Effector memory CD8-positive, alpha-beta T cell (primary cell): ENCODE data around the gene NCBP2L.
"Not testable (repeated sequence)": the region's sequence is repeated elsewhere in the genome, so short reads cannot be mapped to it uniquely, and the experiment has no call there.

Experiments used
- ATAC-seq: fragments of 150-1000 bp; cut with Tn5 transposase; replicated peaks from 2 replicates; pipeline ENCODE4 v1.10.0; 2021; ENCODE audit warnings: mild to moderate bottlenecking, moderate library complexity
- DNase-seq, 3 experiments: peaks; one replicate each; pipeline ENCODE4 v3.0.0; 2021
- H3K27ac Mint-ChIP-seq, 2 donors: one replicate each; pipeline ENCODE4 v1.8.0; 2022; ENCODE audit warnings: mild to moderate bottlenecking in 2 of 2, mixed read lengths in 2 of 2, moderate library complexity in 2 of 2
- H3K27me3 Mint-ChIP-seq, 2 donors: one replicate each; pipeline ENCODE4 v1.8.0; 2022; ENCODE audit warnings: mixed read lengths in 2 of 2
- H3K36me3 Mint-ChIP-seq: one replicate; pipeline ENCODE4 v1.8.0; 2022; ENCODE audit warnings: mild to moderate bottlenecking, moderate library complexity, mixed read lengths; ENCODE audit not compliant: insufficient read depth
- H3K4me1 Mint-ChIP-seq, 2 donors: one replicate each; pipeline ENCODE4 v1.8.0; 2022; ENCODE audit warnings: low read depth in 2 of 2, mixed read lengths in 2 of 2
- H3K4me3 Mint-ChIP-seq, 2 donors: one replicate each; pipeline ENCODE4 v1.8.0; 2022; ENCODE audit warnings: mild to moderate bottlenecking in 2 of 2, mixed read lengths in 2 of 2, moderate library complexity in 2 of 2
- H3K9me3 Mint-ChIP-seq, 2 donors: one replicate each; pipeline ENCODE4 v1.8.0; 2022; ENCODE audit warnings: mixed read lengths in 2 of 2

NCBP2L gene

DNA sequence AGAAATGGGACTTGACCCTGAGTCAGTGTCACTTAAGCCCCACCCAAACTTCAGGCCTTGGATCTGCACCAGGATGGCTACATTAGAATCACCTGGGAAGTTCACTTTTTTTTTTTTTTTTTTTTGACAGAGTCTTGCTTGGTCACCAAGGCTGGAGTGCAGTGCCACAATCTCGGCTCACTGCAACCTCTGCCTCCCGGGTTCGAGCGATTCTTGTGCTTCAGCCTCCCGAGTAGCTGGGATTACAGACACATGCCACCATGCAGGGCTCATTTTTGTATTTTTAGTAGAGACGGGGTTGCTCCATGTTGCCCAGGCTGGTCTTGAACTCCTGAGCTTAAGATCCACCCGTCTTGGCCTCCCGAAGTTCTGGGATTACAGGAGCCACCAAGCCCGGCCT, 3.0 kb downstream of the NCBP2L start:
- DNase-seq (no peak), ATAC-seq (no peak)
- H3K4me1 Mint-ChIP-seq: peaks cover 10 to 12% of the 10 kb centered on the region in 2 donors
- H3K9me3 Mint-ChIP-seq: no peaks in the 10 kb centered on the region
- no peak overlapping the region for H3K27ac Mint-ChIP-seq
- H3K36me3 Mint-ChIP-seq: no peaks in the 10 kb centered on the region
- no peaks in the 10 kb centered on the region for H3K27me3 Mint-ChIP-seq
- H3K4me3 Mint-ChIP-seq: no peak overlapping the region

DNA sequence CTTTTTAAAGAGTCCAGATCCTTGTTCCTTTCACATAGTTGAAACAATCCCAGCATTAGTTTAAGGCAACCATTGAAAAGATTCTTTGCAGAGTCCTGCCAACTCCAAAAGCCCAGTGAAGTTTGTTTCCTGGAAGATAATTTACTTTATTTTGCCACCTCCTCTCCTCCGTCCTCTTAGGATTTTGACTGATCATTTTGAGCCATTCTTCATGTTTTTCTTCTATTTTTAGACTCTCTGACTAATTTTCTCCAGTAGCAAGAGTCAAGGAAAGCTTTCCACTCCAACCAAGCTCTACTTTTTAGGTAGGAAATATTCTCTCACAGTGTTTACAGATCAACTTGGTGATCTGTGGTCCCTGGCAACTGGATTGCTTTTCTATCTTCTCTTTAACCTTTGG, 10.3 kb downstream of the NCBP2L start:
- ATAC-seq: no peak
- no peak overlapping the region for H3K4me3 Mint-ChIP-seq
- H3K36me3 Mint-ChIP-seq: no peaks in the 10 kb centered on the region
- DNase-seq: no peak
- no peaks in the 10 kb centered on the region for H3K4me1 Mint-ChIP-seq
- H3K27ac Mint-ChIP-seq: no peak overlapping the region
- peaks cover 5 to 6% of the 10 kb centered on the region in 2 donors for H3K27me3 Mint-ChIP-seq
- no peaks in the 10 kb centered on the region for H3K9me3 Mint-ChIP-seq

DNA sequence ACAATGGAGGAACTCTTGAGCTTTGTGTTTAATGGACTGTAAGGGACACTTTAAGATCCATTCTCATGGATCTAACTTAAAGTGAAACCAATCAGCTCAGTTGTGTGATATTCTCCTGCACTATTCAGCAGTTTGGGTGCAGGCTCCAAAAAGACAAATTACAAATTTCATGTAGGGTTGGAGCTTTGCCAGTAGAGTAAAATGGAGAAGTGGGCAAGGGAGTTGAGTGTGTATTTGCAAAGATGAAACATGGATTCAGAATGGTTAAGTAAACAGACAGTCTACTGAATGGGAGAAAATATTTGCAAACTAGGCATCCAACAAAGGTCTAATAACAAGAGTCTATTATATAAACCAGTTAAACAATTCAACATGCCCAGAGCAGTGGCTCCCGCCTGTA, 26.9 kb downstream of the NCBP2L start:
- no peak overlapping the region for H3K27ac Mint-ChIP-seq
- ATAC-seq (no peak), DNase-seq (no peak)
- H3K27me3 Mint-ChIP-seq: peaks cover 11 to 28% of the 10 kb centered on the region in 2 donors
- H3K4me1 Mint-ChIP-seq: no peaks in the 10 kb centered on the region
- H3K36me3 Mint-ChIP-seq: no peaks in the 10 kb centered on the region
- H3K9me3 Mint-ChIP-seq: no peaks in the 10 kb centered on the region
- H3K4me3 Mint-ChIP-seq: no peak overlapping the region

DNA sequence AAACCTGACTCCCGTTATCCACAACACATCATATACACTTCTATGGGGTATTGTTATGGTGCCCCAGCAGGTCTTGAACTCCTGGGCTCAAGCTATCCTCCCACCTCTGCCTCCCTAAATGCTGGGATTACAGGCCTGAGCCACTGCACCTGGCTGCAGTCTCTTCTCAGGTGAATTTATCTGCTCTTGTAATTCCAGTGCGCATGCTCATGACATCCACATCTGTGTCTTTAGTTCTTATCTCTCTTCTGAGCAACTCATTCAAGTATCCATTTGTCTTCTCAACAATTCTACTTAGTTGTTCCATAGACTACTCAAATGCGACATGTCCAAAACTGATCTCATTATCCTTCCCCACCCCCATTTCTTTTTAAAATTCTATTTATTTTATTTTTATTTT, 27.6 kb downstream of the NCBP2L start:
- no peak for ATAC-seq
- no peak overlapping the region for H3K4me3 Mint-ChIP-seq
- peaks cover 10 to 21% of the 10 kb centered on the region in 2 donors for H3K27me3 Mint-ChIP-seq
- H3K9me3 Mint-ChIP-seq: no peaks in the 10 kb centered on the region
- no peaks in the 10 kb centered on the region for H3K4me1 Mint-ChIP-seq
- no peak overlapping the region for H3K27ac Mint-ChIP-seq
- no peaks in the 10 kb centered on the region for H3K36me3 Mint-ChIP-seq
- no peak for DNase-seq

DNA sequence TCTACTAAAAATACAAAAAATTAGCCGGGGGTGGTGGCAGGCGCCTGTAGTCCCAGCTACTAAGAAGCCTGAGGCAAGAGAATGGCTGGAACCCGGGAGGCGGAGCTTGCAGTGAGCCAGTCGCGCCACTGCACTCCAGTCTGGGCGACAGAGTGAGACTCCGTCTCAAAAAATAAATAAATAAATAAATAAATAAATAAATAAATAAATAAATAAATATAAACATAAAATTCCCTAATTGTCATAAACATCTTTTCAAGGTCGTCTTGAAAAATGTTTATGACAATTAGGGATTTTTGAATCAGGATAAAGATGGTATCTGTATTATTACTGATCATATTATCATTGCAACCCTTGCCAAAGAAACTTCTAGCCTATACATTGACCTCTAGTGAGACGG, 32.5 kb downstream of the NCBP2L start:
- not testable (repeated sequence) for H3K27ac Mint-ChIP-seq

DNA sequence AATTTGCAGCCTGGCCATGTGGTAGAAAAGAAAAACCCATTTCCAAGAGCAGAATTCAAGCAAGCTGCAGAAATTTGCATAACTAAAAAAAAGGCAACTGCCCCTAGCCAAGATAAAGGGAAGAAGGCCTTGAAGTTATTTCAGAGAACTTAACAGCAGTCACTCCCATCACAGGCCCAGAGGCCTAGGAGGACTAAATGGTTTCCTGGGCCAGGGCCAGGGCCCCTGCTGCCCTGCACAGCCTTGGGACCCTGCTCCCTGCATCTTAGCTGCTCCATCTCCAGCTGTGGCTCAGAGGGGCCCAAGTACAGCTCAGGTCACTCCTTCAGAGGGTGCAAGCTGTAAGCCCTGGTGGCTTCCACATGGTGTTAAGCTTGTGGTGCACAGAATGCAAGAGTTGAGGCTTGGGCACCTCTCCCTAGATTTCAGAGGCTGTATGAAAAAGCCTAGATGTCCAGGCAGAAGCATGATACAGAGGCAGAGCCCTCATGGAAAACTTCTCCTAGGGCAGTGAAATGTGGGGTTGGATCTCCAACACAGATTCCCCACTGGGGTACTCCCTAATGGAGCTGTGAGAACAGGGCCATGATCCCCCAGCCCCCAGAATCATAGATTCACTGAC, 41.5 kb downstream of the NCBP2L start:
- ATAC-seq (no peak), DNase-seq (no peak)
- H3K9me3 Mint-ChIP-seq: no peaks in the 10 kb centered on the region
- no peaks in the 10 kb centered on the region for H3K36me3 Mint-ChIP-seq
- H3K27ac Mint-ChIP-seq: no peak overlapping the region
- peaks cover 0 to 3% of the 10 kb centered on the region in 2 donors for H3K4me1 Mint-ChIP-seq
- no peaks in the 10 kb centered on the region for H3K27me3 Mint-ChIP-seq
- H3K4me3 Mint-ChIP-seq: no peak overlapping the region

More for the DNA sequence above, 32.5 kb downstream of the NCBP2L start:
- H3K36me3 Mint-ChIP-seq, DNase-seq, H3K9me3 Mint-ChIP-seq, H3K4me1 Mint-ChIP-seq, H3K4me3 Mint-ChIP-seq, ATAC-seq: not testable (repeated sequence)
- H3K27me3 Mint-ChIP-seq: peaks cover 22 to 29% of the 10 kb centered on the region in 2 donors

DNA sequence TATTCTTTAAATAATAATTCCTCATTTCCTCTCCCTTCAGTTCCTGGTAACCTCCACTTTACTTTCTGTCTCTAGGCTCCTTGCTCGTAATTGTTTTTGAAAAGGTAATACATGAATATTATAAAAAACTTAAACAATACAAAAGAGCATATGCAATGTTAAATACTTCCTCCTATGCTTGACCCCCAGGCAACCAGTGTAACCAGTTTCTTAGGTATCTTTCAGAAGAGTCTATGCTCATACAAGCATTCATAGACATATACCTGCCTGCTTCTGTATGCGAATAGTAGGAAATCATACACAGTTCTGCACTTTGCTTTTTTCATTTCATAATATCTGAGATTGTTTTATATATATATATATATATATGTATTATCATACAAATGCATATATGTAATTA, 45.5 kb downstream of the NCBP2L start:
- H3K36me3 Mint-ChIP-seq: no peaks in the 10 kb centered on the region

DNA sequence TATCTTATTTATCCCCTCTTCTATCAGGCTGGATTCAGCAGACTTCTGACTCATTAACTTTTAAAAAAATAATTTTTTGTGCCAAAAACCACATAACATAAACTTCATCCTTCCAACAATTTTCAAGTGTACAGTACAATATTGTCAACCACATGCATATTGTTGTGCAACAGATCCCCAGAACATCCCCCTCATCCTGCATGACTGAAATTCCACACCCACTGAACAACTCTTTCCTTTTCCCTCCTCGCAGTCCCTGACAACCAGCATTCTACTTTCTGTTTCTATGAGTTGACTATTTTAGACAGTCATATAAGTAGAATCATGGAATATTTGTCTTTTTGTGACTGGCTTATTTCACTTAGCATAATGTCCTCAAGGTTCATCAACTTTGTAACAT, 45.9 kb downstream of the NCBP2L start:
- Mint-ChIP-seq H3K36me3 (no peaks in the 10 kb centered on the region), H3K27me3 (no peaks in the 10 kb centered on the region), H3K4me3 (peak overlapping the region in 1 of 2 donors; percentile 37), H3K27ac (no peak overlapping the region), H3K9me3 (no peaks in the 10 kb centered on the region), H3K4me1 (peaks cover 8 to 10% of the 10 kb centered on the region in 2 donors)
- ATAC-seq: no peak
- no peak for DNase-seq

More for the DNA sequence above, 45.5 kb downstream of the NCBP2L start:
- DNase-seq (no peak), ATAC-seq (no peak)
- H3K4me1 Mint-ChIP-seq: peaks cover 8 to 9% of the 10 kb centered on the region in 2 donors
- H3K27me3 Mint-ChIP-seq: no peaks in the 10 kb centered on the region
- no peak overlapping the region for H3K27ac Mint-ChIP-seq
- H3K4me3 Mint-ChIP-seq: no peak overlapping the region
- no peaks in the 10 kb centered on the region for H3K9me3 Mint-ChIP-seq

DNA sequence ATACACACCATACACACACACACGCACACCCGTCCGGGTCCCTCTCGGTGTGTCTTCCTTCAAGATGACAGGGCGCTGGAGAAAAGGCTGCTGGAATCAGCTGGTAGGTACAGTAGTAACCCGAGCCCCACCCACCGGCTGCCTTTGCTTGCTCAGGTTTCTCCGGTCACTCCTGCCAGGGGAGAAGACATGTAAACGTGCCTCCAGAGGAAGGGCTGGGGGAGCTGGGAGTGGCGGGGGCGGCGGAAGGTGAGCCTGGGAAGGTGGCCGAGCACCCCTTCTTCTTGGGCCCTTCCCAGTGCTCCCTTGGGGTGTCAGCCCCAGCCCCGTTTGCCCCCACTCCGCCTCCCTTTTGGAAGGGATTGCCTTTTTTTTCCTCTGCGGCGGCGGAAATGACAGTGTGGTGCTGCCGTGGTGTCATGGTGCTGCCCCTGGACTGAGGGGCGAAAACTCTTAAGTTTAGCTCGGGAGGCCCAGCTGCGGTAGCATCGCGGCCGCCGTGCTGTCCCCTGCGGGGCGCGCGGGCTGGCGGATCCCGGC, 48.2 kb downstream of the NCBP2L start, which contains the start of gene MID2:
TSS of gene MID2 (plus strand) at position 169 of the 540 bp plus-strand sequence. CDS start 561 bp downstream, outside the sequence.
- Mint-ChIP-seq H3K27me3 (no peaks in the 10 kb centered on the region), H3K27ac (peak within 1 kb of the TSS; percentile 64 to 80), H3K4me3 (peak within 1 kb of the TSS; percentile 71 to 82), H3K4me1 (peaks cover 8 to 12% of the 10 kb centered on the region in 2 donors), H3K36me3 (no peaks in the 10 kb centered on the region), H3K9me3 (no peaks in the 10 kb centered on the region)
- ATAC-seq (peak; percentile 70), DNase-seq (peak; percentile 26 to 39 (median 31))

DNA sequence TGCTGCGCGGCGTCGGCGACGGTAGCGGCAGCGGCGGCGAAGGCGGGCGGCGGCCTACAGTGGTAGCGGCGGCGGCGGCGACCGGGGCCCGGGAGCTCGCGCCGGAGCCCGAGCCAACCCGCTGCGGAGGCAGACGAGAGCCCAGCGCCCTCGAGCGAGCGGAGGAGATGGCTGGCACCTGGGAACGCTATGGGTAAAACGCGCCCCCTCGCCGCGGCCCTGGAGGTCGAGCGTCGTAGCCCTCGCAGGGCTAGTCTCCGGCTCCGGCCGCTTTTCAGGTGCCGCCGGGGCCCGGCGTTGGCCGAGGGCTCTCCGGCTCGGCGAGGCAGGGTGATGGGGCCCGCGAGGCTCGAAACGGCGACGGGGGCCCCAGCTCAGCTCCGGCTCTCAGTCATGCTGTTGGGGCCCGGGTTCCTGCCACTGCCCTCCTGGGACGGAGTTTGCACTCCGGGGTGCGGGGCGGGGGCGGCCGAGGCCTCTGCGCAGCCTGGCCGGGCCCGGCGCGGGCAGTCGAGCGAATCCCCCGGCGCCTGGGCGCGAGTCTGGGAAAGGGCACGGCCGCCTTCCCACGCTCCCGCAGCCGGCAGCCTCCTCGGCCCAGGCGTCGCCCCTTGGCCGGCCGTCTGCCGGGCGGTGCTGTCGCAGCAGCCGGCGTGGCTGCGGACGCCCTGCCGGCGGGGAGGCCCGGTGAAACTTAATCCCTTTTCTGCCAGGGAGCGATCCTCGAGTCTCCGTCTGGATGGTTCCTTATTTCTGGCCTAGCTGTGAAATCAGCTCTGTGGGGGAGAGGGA, 48.9 kb downstream of the NCBP2L start:
- H3K36me3 Mint-ChIP-seq: no peaks in the 10 kb centered on the region
- H3K27ac Mint-ChIP-seq: peak overlapping the region; percentile 64 to 80
- peak overlapping the region; percentile 82 to 84 for H3K4me3 Mint-ChIP-seq
- ATAC-seq (peak; percentile 69), DNase-seq (peak; percentile 1 to 17 (median 6))
- H3K9me3 Mint-ChIP-seq: no peaks in the 10 kb centered on the region
- no peaks in the 10 kb centered on the region for H3K27me3 Mint-ChIP-seq
- H3K4me1 Mint-ChIP-seq: peaks cover 8 to 16% of the 10 kb centered on the region in 2 donors

DNA sequence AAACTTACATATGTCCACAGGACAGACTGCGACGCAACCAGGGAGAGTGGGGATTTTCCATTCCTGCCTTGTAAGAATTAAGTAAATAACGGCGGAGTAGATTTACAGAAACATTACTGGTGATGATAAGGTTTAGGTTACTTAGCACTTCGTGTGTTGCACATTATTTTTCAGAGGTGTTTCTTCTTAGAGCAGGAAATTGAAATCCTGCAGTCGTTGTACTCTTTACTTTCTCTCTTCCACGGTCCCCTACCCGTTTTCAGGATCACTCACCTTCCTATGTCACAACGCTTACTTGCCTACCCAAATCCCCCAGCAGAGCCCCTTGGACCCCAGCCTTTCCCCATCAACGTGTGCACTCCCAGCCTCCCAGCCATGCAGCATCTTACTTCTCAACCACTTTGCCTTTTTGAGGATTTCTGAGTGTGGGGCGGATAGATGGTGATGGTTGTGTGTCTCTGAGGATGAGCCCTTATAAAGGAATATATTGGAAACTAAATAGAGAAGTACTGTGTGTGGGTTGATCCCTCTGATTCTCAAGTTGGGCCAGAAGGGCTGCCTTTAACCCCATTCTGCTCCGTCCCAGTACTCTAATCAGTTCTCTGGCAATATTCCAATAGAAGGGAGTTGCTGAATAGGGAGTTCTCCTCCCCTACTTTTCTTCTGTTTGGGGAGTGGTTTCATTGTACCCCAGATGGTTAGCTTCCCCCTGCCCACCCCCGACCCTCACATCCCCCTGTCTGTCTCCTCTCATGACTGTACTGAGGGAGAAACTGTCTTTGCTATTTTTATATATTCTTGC, 49.7 kb downstream of the NCBP2L start:
- DNase-seq: no peak
- no peaks in the 10 kb centered on the region for H3K36me3 Mint-ChIP-seq
- peak overlapping the region; percentile 55 to 64 for H3K27ac Mint-ChIP-seq

DNA sequence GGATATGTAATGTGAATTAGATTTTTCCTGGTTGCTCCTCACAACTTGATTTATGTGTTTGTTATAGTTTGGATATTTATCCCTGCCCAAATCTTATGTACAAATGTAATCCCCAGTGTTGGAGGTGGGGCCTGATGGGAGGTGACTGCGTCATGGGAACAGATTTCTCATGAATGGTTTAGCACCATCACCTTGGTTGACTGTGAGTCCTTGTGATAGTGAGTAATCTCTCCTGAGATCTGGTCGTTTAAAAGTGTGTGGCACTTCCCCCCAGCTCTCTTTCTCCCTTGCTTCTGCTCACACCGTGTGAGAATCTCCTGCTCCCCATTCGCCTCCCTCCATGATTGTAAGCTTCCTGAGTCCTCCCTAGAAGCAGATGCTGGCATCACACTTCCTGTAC, 50.3 kb downstream of the NCBP2L start:
- Mint-ChIP-seq H3K27ac (peak overlapping the region in 1 of 2 donors; percentile 19), H3K36me3 (no peaks in the 10 kb centered on the region), H3K27me3 (no peaks in the 10 kb centered on the region), H3K9me3 (no peaks in the 10 kb centered on the region), H3K4me1 (peaks cover 8 to 16% of the 10 kb centered on the region in 2 donors), H3K4me3 (peak overlapping the region; percentile 80 to 84)
- DNase-seq (no peak), ATAC-seq (no peak)

More for the DNA sequence above, 49.7 kb downstream of the NCBP2L start:
- Mint-ChIP-seq H3K4me1 (peaks cover 8 to 16% of the 10 kb centered on the region in 2 donors), H3K9me3 (no peaks in the 10 kb centered on the region), H3K27me3 (no peaks in the 10 kb centered on the region), H3K4me3 (peak overlapping the region; percentile 80 to 84)
- no peak for ATAC-seq

DNA sequence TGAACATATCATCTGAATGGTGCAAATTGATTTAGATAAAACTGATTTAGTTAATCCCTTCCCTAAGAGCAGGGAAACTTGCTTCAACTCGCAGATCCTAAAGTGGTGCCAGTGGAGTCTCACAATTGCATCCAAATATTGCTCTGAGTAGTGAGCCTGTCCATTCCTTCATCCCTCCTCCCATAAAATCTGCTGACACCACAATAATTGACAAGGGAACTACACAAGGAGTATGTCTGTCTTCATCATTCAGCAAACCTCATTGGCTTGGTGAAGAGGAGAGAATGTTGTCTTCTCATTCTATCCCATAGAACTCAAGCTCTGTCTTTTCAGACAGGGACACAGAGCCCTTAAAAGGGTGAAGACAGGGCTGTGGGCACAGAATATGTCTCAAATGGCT, 52.3 kb downstream of the NCBP2L start:
- DNase-seq (no peak), ATAC-seq (no peak)
- Mint-ChIP-seq H3K4me3 (no peak overlapping the region), H3K9me3 (no peaks in the 10 kb centered on the region), H3K27me3 (no peaks in the 10 kb centered on the region), H3K4me1 (peaks cover 4 to 16% of the 10 kb centered on the region in 2 donors), H3K36me3 (no peaks in the 10 kb centered on the region), H3K27ac (no peak overlapping the region)
